Measurements from ENCODE around the gene CHIC2.

The CHIC2 gene

GRCh38 chr4:54091637-54092404 lies 27.4 kb upstream of the CHIC2 start (continued):
- no peak for TF ChIP-seq ZNF292 (tag by site-specific recombination; IDR thresholded peaks at IDR 0.05; ENCODE audit: borderline replicate concordance, low read depth)
- peak; percentile 51; the same call in 1 of the 2 replicates for TF ChIP-seq FEZF1 (tag by site-specific recombination; IDR thresholded peaks at IDR 0.05)
- no peak for TF ChIP-seq ZNF843 (tag by site-specific recombination; IDR thresholded peaks at IDR 0.05)
- TF ChIP-seq EGR2 (tag by site-specific recombination; IDR thresholded peaks at IDR 0.05; ENCODE audit: low read depth): peak; percentile 90
- TF ChIP-seq ZEB2 (tag by site-specific recombination; IDR thresholded peaks at IDR 0.05): 0 out of 2 replicates have a peak, but pooled peaks have one; percentile 21
- no peak for TF ChIP-seq OSR2 (tag by site-specific recombination; IDR thresholded peaks at IDR 0.05)
- TF ChIP-seq ZNF704 (tag by site-specific recombination; IDR thresholded peaks at IDR 0.05): no peak

- Histone ChIP-seq H3K27ac (ENCODE audit: extremely low read depth, low read depth, low read length) (no peak overlapping the region), H3K9me3 (ENCODE audit: control insufficient read depth, insufficient read depth, low read depth, low read length) (no peaks in the 10 kb centered on the region), H3K4me1 (ENCODE audit: control insufficient read depth, insufficient read depth, low read length) (no peaks in the 10 kb centered on the region), H3K4me3 (ENCODE audit: low read depth, low read length) (no peak overlapping the region), H3K36me3 (ENCODE audit: control insufficient read depth in 2 of 2, insufficient read depth in 1 of 2, low read length in 2 of 2) (no peaks in the 10 kb centered on the region)
- TF ChIP-seq PRDM2 (tag by site-specific recombination; IDR thresholded peaks at IDR 0.05; ENCODE audit: borderline replicate concordance) (no peak), PATZ1 (tag by site-specific recombination; IDR thresholded peaks at IDR 0.05) (0 out of 2 replicates have a peak, but pooled peaks have one; percentile 7), GLI4 (tag by site-specific recombination; IDR thresholded peaks at IDR 0.05) (no peak), ZNF155 (tag by site-specific recombination; IDR thresholded peaks at IDR 0.05) (no peak), GFI1B (tag by site-specific recombination; IDR thresholded peaks at IDR 0.05) (no peak), ZSCAN30 (tag by site-specific recombination; IDR thresholded peaks at IDR 0.05) (no peak), ZNF404 (tag by site-specific recombination; IDR thresholded peaks at IDR 0.05) (no peak), MYNN (tag by site-specific recombination; IDR thresholded peaks at IDR 0.05; ENCODE audit: borderline replicate concordance) (no peak)
- ChIA-PET POLR2A (no interaction called here), CTCF (interaction anchor here (1.2 kb wide), 1 partner anchor 126 kb away, joined by 5 read pairs; no protein-coding TSS in a partner anchor)
Measured at GRCh38 chr4:54090804-54091623, 26.6 kb upstream of the CHIC2 start.
